Measurements from ENCODE around the gene EXOC2. TPM values are rescaled to one million over a fixed set of nuclear protein-coding genes. Genes with fewer than 3 reads are reported as not detected.

The EXOC2 gene
- total and polyA plus RNA-seq, 2 experiments from 2014 or later = 28.9 to 29.2 TPM

GRCh38 chr6:446418-447366 lies 246.2 kb downstream of the EXOC2 start:
- Histone ChIP-seq H3K4me1 (ENCODE audit: low read depth) (no peaks in the 10 kb centered on the region), H3K27ac (no peak overlapping the region), H3K27me3 (no peaks in the 10 kb centered on the region), H3K9me3 (ENCODE audit: low read depth) (no peaks in the 10 kb centered on the region), H3K4me3 (no peak overlapping the region), H3K36me3 (no peaks in the 10 kb centered on the region)
- no peak for DNase-seq (ENCODE audit: low read depth in 1 of 2, low spot score in 1 of 2)
- no peak for TF ChIP-seq CTCF (IDR thresholded peaks at IDR 0.05; ENCODE audit: low read depth, low read length)

GRCh38 chr6:445571-446417 lies 247.1 kb downstream of the EXOC2 start:
- Histone ChIP-seq H3K27ac (no peak overlapping the region), H3K36me3 (no peaks in the 10 kb centered on the region), H3K4me3 (no peak overlapping the region), H3K27me3 (no peaks in the 10 kb centered on the region), H3K9me3 (ENCODE audit: low read depth) (no peaks in the 10 kb centered on the region), H3K4me1 (ENCODE audit: low read depth) (no peaks in the 10 kb centered on the region)
- no peak for TF ChIP-seq CTCF (IDR thresholded peaks at IDR 0.05; ENCODE audit: low read depth, low read length)
- DNase-seq (ENCODE audit: low read depth in 1 of 2, low spot score in 1 of 2) = no peak

- H3K9me3 ChIP-seq (ENCODE audit: low read depth) = no peaks in the 10 kb centered on the region
- no peak overlapping the region for H3K27ac ChIP-seq
- H3K27me3 ChIP-seq = no peaks in the 10 kb centered on the region
- no peak for TF ChIP-seq CTCF (IDR thresholded peaks at IDR 0.05; ENCODE audit: low read depth, low read length)
- DNase-seq (ENCODE audit: low read depth in 1 of 2, low spot score in 1 of 2) = no peak
- H3K4me3 ChIP-seq = no peak overlapping the region
- no peaks in the 10 kb centered on the region for H3K36me3 ChIP-seq
- no peaks in the 10 kb centered on the region for H3K4me1 ChIP-seq (ENCODE audit: low read depth)
These were observed 248.2 kb downstream of the EXOC2 start for GRCh38 chr6:444653-445275.

GRCh38 chr6:443621-444159 lies 249.2 kb downstream of the EXOC2 start:
- Histone ChIP-seq H3K4me1 (ENCODE audit: low read depth) (no peaks in the 10 kb centered on the region), H3K36me3 (no peaks in the 10 kb centered on the region), H3K27me3 (no peaks in the 10 kb centered on the region), H3K4me3 (no peak overlapping the region), H3K27ac (no peak overlapping the region), H3K9me3 (ENCODE audit: low read depth) (no peaks in the 10 kb centered on the region)
- no peak for TF ChIP-seq CTCF (IDR thresholded peaks at IDR 0.05; ENCODE audit: low read depth, low read length)
- DNase-seq (ENCODE audit: low read depth in 1 of 2, low spot score in 1 of 2) = no peak
